HG03135 (cell line): Measurements from ENCODE around the gene SCUBE3.

Source experiments
- ATAC-seq: cut with Tn5 transposase; IDR thresholded peaks from one replicate; pipeline ENCODE4 v1.9.1; 2021; ENCODE audit warnings: mild to moderate bottlenecking, moderate library complexity; ENCODE audit not compliant: unreplicated experiment

SCUBE3 gene

GRCh38 chr6:35181308-35181932 is 32.3 kb upstream of the SCUBE3 start:
- ATAC-seq = no peak

DNA sequence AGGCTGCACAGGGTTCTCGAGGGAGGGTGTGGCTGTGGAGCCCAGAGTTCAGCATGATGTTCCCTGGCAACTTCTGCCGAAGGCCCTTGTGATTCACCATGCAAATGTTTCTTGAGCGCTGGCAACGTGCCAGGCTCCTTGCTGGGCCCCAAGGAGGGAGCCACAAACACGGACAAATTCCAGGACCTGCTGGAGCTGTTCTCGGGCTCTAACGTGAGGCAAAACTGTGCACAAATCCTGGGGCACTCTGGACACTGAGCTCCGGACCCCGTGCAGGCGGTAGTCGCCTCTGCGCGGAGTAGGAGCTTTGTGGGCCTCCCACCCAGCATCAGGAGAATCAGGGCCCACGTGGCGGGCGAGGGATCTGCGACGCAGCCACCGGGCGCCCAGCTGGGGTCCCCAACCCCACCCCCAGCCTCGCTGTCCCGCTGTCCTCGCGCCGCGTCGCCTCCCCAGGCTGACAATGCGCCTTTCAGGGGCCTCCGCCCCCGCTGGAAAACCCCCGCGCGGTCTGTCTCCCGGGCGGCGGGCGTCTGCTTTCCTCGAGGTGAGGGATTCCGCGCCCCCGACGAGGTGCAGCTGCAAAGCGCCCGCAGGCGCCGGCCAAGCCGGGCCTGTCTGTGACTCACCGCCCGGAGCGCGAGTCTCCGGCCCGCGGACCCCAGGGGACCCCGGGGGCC is 31.7 kb upstream of the SCUBE3 start:
- ATAC-seq = no peak

DNA sequence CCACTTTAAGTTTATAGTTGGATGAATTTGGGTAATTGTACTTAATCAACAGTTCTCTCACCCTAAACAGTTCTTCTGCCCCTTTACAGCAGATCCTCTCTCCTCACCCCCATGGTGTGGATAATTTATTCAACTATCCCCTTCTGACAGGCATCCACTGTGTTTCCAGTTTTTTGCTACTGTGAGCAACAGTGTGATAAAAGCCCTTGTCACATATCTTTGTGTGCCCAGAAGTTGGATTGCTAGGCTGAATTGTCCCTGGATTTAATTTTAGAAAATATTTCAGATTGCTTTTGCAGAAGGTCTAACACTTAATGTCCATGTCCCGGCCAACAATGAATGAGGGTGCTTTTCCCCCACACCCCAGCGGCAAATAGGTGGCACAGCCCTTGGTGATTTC is 30.5 kb upstream of the SCUBE3 start:
- no peak for ATAC-seq

- no peak for ATAC-seq
These were observed 29.8 kb upstream of the SCUBE3 start for GRCh38 chr6:35183935-35184334.

DNA sequence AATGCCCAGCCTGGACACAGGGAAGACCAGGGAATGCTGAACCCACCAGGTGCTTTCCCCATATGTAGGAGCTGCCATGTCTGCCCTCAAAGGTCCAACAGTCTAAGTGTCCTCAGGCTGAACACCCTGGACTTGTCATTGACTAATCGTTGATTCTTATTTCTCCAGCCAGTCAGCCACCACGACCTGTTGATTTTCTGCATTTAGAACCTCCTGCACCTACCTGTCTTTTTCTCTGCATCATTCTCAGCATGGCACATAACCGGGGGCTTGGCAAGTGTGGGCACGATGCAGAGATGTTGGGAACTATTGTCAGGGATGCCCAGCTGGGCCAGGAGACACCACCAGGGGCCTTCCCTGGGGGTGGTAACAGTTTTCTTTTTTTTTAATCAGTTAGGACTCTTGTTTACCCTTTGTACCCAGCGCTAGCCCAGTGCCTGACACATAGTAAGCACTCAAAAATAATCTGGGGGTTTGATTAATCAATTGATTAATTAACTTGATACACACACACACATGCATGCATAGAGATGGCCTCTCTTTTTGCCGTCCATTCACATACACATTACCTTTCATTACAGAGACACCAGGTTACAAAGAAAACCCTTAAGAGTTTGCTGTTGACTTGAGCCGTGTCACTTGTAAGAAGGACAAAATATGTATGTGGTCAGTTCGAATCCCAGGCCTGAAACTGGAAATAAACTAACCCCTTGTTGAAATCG is 29.0 kb upstream of the SCUBE3 start:
- ATAC-seq = no peak

DNA sequence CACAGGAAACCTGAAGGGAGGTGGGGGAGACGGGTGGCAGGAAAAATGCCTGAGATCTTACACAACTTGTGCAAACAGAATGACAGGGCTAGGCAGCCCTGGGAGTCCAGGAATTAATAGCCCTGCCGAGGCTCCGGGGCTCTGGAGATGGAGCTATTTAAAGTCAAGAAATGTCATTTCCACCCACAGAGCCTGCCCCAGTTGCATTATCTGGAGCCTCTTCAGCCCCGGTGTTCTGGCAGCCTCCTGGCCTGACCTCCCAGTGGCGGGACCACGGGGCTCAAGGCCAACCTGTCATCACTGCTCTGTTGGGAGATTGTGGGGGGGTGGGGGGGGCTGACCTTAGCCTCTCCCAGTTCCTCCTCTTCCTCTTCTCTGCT is 28.5 kb upstream of the SCUBE3 start:
- no peak for ATAC-seq

DNA sequence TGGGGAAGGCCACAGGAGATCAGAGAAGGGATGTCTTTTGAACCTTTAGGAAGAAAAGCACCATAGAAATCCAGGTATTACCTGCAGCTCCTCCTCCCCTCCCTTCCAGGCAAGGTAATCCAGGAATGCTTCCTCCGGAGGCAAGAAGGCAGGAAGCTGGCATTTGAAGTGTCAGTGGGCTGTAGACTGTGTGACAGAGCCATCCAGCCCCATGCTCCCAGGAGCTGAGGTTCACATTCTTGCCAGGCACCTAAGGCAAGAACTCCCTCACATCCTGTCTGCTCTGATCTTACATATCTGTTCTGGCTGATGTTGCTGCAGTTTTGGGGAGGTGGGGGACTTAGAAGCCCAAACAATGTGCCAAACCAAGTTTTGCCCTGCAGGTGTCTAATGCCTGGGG is 27.8 kb upstream of the SCUBE3 start:
- no peak for ATAC-seq

DNA sequence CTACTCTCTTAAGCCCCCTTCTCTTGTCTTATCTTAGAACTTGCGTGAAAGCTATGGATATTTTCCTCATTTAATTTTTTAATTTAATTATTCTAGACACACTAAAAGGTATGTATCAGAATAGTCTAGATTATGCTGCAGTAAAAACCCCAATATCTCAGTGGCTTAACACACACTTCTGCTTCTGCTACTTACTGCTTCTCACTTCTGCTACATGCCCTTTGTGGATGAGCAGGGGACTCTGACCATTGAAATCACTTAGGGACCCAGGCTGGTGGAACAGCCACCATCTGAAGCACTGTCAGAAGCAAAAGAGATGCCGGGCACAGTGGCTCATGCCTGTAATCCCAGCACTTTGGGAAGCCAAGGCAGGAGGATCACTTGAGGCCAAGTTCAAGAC is 27.2 kb upstream of the SCUBE3 start:
- no peak for ATAC-seq

DNA sequence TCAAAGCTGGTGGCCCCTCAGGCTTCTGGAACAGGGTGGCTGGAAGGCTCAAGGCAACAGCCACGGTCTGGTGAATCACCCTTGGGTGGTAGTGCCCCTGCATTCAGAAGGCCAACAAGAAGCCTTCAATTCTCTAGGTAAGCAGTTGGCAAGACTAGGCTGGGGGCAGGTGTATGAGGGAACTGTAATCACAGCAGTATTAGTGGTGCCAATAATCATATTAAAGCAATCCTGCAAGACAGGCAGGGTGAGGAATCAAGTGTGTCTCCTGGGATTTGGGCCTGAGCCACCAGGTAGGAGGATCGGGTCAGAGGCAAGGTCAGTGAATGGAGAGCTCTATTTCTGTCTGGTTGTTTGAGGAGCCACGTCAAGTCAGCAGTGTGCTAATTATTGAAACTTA is 24.9 kb upstream of the SCUBE3 start:
- ATAC-seq = no peak

DNA sequence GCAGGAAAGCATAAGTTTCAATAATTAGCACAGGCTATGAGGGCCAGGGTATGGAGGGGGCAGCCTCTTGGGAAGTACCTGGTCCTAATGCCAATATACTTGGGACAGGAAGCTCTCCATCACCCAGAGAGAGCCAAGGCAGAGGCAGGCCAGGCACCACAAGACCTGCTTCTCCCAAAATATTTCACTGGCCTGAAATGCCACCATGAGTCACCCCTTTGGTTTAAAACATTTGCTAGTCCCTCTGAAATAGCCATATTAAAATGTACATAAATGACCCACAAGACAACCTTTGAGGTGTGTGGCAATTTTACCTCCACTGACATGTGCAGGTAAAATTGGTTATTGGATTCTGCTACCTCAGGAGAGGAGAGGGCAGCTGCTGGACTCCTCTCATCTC is 23.4 kb upstream of the SCUBE3 start:
- no peak for ATAC-seq

DNA sequence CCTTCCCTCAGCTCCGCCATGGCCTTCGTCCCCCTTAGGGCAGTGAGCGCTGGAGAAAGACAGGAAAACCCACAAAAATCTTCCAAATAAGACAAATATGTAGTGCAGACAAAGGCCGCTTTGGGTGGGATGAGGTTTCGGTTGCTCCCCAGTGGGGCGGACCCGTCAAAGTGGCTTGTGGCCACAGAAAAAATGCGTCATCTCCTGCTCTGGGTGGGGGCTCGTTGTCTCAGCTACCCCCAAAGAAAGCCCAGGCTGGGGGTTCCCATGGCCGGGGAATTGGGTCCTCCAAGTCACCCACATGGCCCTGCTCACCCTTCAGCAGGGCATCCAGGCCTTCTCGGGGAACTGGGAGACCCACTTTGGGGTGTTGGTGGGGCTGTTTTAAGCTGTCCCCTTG is 21.9 kb upstream of the SCUBE3 start:
- no peak for ATAC-seq

- no peak for ATAC-seq
These were observed 21.4 kb upstream of the SCUBE3 start for GRCh38 chr6:35192301-35192860.

DNA sequence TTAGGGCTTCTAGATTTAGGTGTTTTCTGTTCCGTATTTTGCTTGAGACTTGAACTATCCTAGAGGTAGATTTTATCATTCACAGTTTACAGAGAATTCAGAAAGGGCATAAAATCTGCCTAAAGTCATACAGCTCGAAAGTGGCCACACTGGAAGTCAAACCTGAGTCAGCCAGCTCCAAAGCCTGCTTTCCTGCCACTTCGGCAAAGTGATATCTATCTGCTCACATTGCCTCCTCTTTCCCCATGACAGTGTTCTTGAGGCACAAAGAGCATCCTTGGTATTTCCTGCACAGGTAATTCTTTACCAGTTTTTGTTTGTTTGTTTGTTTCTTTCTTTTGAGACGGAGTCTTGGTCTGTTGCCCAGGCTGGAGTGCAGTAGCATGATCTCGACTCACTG is 19.4 kb upstream of the SCUBE3 start:
- ATAC-seq = no peak

DNA sequence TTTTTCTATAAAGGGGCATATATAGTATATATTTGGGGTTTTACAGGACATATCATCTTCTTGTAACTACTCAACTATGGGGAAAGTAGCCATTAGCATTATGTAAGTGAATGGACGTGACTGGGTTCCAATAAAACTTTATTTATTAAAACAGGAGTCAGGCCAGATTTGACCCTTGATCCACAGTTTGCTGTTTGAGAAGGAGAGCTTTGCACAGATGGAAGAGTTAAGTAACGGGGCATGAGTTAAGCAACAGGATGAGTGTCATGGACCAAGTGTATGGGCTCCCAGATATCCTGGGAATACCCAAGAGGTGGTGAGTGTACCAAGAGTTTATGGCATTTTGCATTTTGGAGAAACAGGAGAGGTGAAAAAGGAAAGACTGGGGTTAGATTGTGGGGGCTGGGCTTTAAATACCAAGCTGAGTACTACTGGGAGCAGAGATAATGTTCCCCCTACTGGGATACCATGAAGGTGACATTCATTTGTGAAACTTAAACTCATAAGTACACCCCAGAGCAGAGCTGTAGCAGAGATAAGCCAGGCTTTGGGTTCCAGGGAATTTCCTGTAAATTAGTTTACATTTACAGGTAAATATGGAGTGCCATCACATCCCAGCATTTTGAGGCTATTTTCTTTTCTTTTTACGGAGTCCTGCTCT is 18.5 kb upstream of the SCUBE3 start:
- ATAC-seq = no peak

- ATAC-seq = no peak
These were observed 16.6 kb upstream of the SCUBE3 start for GRCh38 chr6:35197196-35197595.

- ATAC-seq = no peak
These were observed 13.9 kb upstream of the SCUBE3 start for GRCh38 chr6:35199866-35200265.

- no peak for ATAC-seq
These were observed 11.7 kb upstream of the SCUBE3 start for GRCh38 chr6:35202066-35202546.

- no peak for ATAC-seq
These were observed 10.5 kb upstream of the SCUBE3 start for GRCh38 chr6:35203152-35203670.

DNA sequence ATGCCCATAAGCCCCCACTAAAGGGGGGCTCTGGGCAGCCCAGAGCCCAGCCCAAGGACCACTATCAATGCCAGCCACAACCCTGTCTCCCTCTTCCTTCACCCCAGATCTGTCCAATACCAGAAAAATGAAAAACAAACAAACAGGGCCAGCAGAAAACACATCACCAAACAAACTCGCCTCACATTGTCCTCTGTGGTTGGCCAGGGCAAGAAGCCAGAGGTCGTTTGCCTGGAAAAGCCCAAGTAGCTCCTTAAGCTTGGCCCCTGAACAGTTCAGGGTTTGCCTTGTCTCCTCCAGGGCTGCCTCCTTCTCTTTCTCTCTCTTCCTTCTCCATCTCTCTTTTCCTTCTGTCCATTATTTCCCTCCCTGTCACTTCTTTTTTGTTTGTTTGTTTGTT is 10.1 kb upstream of the SCUBE3 start:
- no peak for ATAC-seq

DNA sequence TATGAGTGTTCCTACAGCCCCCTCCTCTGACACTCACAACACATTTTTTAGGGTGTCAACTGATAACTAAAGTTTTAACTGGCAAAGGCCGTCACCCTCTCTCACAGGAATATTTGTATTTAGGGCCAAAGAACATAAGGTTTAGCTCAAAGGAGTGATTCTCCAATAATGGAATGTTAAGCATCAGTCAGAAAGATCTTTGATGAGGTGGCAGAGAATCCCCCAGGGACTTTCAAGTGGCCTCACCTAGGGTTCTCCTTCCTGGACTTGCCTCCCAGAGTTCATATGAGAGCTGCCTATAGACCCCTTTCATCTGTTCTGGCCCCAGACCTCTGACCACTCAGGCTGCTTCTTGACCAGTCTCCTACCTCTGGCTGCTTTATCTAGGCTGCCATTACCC is 7.4 kb upstream of the SCUBE3 start:
- ATAC-seq = no peak

GRCh38 chr6:35208419-35208818 is 5.3 kb upstream of the SCUBE3 start:
- ATAC-seq = no peak
